ENCODE data around the gene BBS12. TPM values are rescaled to one million over a fixed set of nuclear protein-coding genes. Genes with fewer than 3 reads are reported as not detected.
"Not testable (repeated sequence)": the region's sequence is repeated elsewhere in the genome, so short reads cannot be mapped to it uniquely, and the experiment has no call there.

The BBS12 gene
- total RNA-seq, 1 experiment from 2014 or later, result 4.1 TPM

DNA sequence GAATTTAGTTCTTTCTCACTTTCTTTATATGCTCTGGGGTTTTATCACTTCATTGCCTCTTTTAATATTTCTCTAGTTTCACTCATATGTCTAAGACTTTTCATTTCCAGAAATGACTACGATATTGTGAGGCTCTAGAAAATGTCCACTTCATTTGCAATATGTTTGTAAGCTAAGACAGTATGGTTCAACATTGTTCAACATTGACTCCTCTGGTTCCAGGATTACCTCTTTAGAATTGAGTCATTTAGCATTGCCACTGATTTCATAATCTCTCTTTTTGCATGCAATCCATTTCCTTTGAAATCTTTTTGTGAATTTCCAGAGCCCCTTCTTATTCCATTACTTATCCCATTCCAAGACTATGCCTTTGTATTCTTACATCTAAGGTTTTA, 32.3 kb downstream of the BBS12 start:
- DNase-seq (ENCODE audit: low spot score), result peak; percentile 51

DNA sequence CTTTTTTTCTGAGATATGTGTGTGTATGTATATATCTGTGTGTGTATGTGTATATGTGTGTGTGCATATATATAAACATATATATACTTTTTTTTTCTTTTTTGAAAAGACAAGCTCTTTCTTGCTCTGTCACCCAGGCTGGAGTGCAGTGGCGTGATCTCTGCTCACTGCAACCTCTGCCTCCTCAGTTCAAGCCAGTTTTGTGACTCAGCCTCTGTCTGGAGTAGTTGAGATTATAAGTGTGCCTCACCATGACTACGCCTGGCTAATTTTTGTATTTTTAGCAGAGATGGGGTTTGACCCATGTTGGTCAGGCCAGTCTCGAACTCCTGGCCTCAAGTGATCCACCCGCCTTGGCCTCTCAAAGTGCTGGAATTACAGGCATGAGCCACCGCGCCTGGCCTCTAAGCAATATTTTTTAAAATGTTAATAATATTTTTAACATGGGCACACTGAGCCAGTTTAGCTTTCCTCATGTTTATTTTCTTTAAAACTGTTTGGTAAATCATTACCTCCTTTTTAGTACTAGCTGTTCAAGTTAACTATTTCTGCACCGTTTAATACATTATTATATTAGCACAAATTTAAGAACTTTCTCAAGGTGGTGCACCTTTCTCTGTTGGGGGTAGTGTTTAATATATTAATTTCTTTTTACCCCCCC, 33.3 kb downstream of the BBS12 start:
- peak; percentile 67 for DNase-seq (ENCODE audit: low spot score)

DNA sequence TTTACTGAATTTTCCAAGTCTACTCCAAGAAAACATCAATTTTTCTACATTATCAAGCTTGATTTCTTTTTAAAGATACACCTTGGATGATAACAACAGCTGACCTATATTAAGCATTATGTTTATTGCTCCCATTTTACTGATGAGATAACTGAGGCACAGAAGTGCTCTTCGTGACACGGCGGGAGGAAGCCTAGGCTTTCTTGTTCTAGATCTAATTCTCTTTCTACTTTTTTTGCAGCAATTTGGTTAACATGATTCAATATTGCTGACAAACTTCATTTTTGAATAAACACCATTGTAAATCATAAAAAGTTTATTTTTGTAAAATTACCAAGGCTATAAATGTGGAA, 33.8 kb downstream of the BBS12 start:
- no peak for DNase-seq (ENCODE audit: low spot score)

DNA sequence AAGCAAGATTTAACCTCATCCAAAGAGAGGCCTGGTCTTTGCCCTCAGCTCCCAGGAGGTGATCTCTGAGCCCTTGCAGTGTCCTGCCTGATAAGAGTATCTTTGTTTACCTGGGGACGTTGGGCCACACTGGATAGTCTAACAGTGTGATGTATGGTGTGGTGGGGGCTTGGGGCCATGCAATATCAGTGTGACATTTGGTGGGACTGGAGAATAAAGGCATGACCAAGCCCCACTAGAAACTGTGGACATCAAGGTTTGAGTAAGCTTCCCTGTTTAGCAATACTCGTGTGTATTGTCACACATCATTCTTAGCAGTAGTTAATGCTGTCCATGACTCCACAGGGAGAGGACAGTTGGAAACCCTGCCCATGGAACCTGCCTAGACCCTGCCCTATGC, 34.4 kb downstream of the BBS12 start:
- DNase-seq (ENCODE audit: low spot score), result no peak

DNA sequence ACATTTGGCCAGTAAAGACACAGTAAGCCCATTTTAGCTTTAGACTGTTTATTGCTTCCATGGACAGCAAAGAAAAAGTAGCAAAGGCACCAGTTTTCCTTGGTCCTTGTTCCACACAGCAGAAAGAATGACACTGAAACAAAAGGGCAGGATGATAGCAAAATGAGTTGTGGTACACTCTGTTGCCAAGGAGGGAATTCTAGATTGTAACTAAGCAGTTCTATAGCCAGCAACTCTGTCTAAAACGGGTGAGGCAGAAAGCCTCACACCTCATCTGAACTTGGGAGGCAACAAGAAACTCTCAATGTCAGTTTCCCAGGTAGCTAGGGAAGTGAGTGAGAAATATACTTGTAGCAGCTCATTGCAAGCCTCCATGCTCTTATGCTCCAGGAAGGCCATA, 39.2 kb downstream of the BBS12 start:
- DNase-seq (ENCODE audit: low spot score), result no peak

DNA sequence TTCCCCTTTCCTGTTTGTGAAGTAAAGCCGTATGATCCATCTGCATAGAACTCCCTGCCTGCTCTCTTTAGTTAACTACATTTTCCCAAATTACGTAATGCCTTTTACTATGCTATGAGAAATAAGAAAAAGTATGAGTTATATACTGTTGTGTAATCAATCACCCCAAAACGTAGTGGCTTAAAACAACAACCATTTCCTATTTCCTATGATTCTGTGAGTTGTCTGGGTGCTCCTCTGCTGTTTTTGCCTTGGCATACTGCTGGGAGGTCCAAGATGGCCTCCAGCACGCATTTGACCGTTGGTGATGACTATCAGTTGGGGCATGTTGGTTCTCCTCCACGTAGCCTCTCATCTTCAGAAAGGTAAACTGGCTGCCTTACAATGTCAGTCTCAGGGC, 39.8 kb downstream of the BBS12 start:
- DNase-seq (ENCODE audit: low spot score), result no peak

DNA sequence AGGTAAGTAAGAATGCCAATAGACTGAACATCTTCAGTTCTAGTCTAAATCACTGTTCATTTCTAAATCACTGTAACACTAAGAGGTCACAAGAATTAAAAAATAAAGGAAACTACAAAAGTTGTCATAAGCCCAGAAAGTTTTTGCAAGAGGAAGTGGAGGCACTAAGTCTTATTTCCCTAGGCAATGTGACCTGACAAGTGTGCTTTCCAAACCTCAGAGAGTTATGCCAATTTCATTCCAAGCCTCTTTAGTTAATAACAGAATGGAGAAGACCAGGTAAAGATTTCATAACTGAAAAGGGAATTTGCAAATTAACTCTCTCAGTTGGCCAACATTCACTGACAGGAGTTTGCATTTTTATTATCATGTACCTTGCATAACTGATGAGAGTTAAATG, 40.5 kb downstream of the BBS12 start:
- DNase-seq (ENCODE audit: low spot score), result no peak

DNA sequence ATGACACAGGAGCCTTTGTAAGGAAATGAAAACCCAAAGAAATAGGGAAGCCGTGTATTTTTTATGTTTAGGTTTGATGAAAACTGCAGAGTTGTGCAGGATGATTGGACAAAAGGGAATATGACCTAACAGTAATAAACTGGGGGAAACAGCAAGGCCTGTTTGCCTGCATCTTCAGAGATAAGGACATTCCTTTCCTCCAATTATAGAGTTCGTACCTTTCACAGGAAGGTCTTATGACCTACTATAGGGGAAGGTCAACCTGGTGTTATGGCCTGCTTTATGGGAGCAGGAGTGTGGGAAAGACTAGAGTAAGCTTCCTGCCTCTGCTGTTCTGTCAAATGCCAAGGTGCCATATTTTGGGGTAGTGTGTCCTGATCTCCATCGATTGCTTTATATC, 42.5 kb downstream of the BBS12 start:
- DNase-seq (ENCODE audit: low spot score), result no peak

DNA sequence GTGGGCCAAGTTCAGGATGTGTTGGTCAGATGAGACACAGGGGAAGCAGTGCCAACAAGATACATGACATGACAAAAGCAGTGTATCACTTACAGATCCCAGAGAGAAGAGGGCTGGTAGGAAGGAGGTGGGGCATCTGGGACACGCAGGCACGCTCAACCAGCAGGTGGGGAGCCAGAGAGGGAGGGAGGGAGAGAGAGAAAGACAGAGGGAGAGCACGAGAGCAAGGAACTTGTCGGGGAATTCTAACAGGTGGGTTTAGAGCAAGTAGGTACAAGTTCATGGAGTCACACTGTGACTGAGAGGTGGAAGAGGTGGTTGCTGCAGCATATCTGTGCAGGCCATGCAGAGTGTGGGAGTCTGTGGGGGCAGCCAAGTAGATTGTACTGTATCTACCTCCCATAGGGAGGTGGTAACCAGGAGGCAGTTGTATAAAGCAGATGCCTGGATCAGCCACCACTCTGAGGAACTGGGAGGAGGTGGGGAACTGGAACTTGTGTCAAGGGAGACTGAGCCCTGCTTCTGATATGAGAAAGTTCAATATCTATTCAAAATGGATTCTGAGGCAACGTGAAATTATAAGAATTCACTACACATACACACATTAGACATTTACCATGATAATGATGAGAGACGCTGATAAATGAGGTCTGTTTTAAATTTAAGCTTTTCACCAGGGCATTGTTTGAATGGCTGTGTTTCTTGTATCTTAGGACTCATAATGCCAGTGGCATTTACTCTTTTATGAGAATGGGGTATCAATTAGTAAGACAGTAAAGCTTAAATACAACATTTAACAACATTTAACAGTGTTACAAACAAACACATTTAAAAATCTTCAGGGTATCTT, 43.7 kb downstream of the BBS12 start:
- no peak for DNase-seq (ENCODE audit: low spot score)

DNA sequence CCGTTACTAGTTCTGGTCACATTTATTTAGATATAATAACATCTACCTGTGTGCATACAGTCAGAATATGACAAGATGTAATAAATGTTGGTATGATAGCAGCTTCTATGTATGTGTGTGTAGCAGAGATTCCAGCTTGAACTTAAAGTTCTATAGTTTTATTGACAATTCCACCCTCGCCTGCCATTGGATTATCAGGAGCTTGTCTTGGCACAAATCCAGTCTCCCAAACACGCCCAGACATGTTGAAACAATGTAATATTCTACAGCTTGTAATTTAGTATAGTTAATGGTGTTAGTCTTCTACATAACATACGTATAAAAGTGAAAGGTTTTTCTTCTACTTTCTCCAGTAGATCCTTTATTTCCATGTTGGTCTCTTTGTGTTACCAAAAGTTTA, 44.4 kb downstream of the BBS12 start:
- DNase-seq (ENCODE audit: low spot score), result no peak

DNA sequence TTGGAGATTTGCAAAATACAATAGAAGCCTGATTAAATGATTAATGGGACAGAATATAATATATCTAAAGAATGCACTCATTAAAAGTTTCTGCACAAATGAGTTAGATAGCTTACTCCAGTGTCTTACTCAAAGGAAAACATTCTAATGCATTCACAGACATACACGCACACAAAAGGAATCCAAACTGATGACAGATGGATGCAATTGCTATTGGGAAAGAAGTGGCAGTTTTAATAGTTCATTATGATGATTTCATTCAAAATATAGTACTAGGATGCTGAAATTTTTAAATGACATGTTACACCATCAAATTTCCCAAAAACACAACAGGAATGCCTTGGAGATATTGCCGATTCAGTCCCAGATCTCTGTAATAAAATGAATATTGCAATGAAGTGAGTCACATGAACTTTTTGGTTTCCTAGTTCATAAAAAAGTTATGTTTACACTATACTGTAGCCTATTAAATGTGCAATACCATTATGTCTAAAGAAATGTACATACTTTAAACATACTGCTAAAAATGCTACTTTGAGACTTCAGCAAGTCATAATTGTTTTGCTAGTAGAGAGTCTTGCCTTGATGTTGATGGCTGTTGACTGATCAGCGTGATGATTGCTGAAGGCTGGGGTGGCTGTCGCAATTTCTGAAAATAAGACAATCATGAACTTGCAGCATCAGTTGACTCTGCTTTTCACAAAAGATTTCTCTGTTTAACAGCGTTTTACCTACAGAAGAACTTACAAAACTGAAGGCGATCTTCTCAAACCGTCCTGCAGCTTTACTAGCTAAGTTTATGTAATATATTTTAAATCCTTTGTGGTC, 45.6 kb downstream of the BBS12 start:
- no peak for DNase-seq (ENCODE audit: low spot score)

DNA sequence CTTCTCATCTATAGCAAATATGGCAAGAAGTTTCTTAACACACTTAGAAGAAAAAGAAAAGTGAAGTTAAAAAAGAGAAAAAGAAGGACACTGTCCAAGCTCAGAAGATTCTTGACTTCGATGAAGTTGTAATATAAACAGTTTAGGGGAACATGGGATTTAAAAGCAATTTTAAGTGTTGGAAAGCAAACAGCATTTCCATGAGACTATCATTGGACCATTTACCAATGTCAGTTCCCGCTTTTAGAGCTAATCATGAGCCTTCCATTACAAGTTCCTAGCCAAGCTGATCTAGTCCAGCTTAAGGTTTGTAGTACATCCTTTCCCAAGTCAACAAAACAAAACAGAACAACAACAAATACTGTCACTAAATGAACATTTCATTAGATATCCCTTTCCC, 49.0 kb downstream of the BBS12 start:
- DNase-seq (ENCODE audit: low spot score), result no peak

DNA sequence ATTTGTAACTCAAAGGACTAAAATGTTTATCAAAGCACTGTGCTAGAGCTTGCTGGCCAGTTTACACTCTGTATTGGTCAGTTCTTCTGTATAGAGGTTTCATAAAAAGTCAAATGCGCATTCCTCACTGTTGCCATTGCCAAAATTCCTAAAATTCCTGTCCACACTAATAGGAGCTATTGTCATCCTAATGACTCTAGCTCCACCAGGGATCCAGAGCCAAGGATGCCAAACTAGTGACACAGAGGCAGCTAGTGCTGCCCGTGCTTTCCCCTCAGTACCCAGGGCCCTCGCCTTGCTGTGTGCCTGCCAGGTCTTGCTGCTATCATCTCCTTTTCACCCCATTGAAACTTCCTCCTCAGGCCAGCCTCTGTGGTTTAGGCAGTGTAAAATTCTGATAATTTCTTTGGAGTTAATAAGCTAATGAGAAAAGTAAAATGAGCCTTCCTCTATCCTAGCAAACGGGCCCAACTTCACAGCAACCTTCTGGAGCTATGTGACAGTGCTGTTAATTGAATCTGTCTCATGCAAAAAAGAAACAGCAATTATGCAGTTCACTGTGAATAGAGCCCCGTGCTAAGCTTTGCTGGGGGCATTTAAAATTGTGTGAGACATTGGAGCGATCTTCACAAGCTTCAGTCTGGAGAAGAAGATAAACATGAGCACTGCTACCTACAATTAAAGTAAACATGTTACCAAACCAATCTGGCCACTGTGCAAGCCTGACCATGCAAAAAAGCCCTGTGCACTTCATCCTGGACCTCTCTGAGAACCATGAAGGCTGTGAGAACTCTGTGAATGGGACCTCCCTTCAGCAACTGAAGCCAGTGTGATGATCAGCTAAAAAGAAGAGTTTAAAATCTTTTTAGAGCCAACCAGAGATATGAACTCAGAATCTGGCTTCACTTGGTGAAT, 51.1 kb downstream of the BBS12 start:
- peak; percentile 66 for DNase-seq (ENCODE audit: low spot score)

DNA sequence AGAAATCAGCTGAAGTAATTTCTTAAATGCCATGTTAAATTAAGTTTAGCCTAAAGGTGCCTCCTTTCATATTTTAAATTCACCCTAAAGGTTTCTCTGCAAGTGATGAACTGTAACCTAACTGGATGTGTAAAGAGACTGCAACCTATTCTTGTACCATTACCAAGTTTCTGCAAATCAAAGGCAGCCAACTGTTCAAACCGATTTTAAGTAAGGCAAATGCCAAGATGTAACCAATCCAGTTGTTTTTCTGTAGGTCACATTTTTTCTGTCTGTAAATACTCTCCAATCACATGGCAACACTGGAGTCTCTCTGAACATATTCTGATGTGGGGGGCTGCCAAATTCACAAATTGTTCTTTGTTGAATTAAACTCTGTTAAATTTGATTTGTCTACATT, 51.8 kb downstream of the BBS12 start:
- no peak for DNase-seq (ENCODE audit: low spot score)

DNA sequence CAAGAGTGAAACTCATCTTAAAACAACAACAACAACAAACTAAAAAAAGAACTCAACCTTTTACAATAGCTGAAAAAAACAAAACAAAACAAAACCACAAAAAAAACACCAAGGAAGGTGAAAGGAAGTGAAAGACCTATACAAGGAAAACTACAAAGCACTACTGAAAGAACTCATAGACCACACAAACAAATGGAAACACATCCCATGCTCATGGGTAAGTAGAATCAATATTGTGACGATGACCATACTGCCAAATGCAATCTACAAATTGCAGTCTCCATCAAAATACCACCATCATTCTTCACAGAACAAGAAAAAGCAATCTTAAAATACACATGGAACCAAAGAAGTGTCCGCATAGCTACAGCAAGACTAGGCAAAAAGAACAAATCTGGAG, 52.6 kb downstream of the BBS12 start:
- DNase-seq (ENCODE audit: low spot score), result no peak

DNA sequence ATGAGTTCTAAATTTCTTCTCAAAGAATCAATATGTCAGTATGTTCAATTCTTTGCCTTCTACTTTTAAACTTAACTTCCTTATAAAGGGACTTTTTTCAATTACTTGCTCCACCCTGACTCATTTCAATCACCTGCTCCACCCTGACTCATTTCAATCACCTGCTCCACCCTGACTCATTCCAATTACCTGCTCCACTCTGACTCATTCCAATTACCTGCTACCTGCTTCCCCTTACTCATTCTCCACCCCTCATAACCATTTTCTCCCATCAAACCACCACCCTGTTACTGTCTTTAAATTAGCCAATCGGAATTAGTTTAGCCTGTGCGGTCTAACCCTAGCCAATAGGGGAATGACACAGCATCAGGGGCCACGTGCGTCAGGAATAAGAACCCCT, 53.8 kb downstream of the BBS12 start:
- DNase-seq (ENCODE audit: low spot score), result not testable (repeated sequence)

DNA sequence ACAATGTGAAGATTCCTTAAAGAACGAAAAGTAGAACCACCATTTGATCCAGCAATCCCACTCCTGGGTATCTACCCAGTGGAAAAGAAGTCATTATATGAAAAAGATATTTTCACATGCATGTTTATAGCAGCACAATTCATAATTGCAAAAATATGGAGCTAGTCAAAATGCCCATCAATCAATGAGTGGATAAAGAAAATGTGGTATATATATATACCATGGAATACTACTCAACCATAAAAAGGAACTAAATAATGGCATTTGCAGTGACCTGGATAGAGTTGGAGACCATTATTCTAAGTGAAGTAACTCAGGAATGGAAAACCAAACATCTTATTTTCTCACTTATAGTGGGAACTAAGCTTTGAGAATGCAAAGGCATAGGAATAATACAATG, 54.4 kb downstream of the BBS12 start:
- not testable (repeated sequence) for DNase-seq (ENCODE audit: low spot score)

DNA sequence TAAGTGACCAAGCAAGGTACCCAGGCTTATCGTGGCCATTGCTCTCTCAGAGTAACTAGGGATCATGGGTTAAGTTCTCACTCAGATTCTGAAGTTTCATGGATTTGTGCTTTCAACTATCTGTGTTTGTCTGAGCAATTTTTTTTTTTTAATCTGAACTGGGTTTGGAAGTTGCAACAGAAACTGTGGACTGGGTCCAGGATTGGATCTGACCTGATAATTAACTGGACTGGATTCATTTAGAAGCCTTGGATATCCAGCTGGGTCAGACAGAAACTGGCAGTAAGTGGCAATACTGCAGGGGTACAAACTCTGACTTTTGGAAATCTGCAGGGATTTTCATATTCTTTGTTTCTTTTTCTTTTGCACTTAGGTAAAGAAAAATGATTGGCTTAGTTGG, 55.4 kb downstream of the BBS12 start:
- DNase-seq (ENCODE audit: low spot score), result no peak

DNA sequence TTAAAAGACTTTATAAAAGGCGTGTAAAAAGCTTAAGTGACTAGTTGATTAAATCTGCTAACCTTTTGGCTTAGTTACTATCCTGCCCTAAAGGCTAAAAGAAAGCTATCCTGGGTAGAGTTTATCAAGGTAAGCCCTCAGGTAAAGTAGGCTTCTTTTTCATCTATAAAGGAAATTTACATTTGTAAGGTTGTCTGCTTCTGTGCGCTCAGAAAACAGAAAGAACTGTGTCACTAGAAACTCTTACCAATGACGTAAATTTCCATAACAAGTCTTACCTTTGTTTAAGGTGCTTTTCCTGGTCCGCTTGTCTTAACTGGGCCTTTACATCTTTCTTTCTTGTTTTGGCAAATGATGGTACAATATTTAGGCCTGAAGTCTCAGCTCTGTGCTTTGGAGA, 56.4 kb downstream of the BBS12 start:
- no peak for DNase-seq (ENCODE audit: low spot score)

DNA sequence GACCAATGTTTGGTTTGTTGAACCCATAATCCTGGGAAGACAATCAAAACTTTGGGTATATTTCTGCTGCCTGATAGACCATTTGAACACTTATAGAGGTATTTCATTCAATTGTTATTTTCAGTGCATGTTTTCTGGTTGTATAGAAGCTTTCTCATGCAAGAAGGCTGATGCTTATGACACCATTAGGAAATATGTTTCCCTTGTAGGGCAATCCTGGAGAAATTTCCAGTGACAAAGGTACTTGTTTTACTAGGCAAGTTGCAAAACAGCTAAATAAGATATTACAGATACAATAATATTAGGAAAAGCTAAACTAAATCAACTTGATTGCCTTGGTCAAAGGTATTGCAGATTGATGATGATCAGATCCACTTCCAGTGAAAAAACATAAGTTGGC, 61.3 kb downstream of the BBS12 start:
- DNase-seq (ENCODE audit: low spot score), result no peak
